Measurements from ENCODE around the gene HPCAL4. TPM values are rescaled to one million over a fixed set of nuclear protein-coding genes. Genes with fewer than 3 reads are reported as not detected.

The HPCAL4 gene
- total RNA-seq, 4 donors from 2014 or later: 0.11 to 0.83 (median 0.29) TPM

- H3K9me3 ChIP-seq: no peaks in the 10 kb centered on the region
- intact Hi-C loops (cut with DNase I): no loop called here
- TF ChIP-seq CTCF (IDR thresholded peaks at IDR 0.05): no peak
- TF ChIP-seq POLR2A (IDR thresholded peaks at IDR 0.05): no peak
- H3K27ac ChIP-seq: no peak overlapping the region
- DNase-seq: no peak
- no peaks in the 10 kb centered on the region for H3K27me3 ChIP-seq
- H3K36me3 ChIP-seq: no peaks in the 10 kb centered on the region
- peaks cover 25 to 30% of the 10 kb centered on the region in 2 donors for H3K4me1 ChIP-seq
- 84 to 93% methylated on average over 3 of the region's 3 CpGs for WGBS, 2 donors
- H3K4me3 ChIP-seq (replicated peaks in 1 of 3): no peak overlapping the region
Measured at GRCh38 chr1:39673215-39673614, 18.0 kb downstream of the HPCAL4 start.

- intact Hi-C loops (cut with DNase I): no loop called here
- Histone ChIP-seq H3K4me3 (replicated peaks in 1 of 3) (no peak overlapping the region), H3K4me1 (peaks cover 25 to 27% of the 10 kb centered on the region in 2 donors), H3K9me3 (no peaks in the 10 kb centered on the region), H3K27ac (no peak overlapping the region), H3K36me3 (no peaks in the 10 kb centered on the region), H3K27me3 (no peaks in the 10 kb centered on the region)
- peak in 1 of 2 donors; percentile 15 for DNase-seq
- TF ChIP-seq POLR2A (IDR thresholded peaks at IDR 0.05) (no peak), CTCF (IDR thresholded peaks at IDR 0.05) (peak in 1 of 6 experiments; percentile 31)
- WGBS, 2 donors: 21 to 26% methylated on average over 6 to 7 of the region's 12 CpGs
Measured at GRCh38 chr1:39672551-39672947, 18.7 kb downstream of the HPCAL4 start.

- no peaks in the 10 kb centered on the region for H3K36me3 ChIP-seq
- peak within 1 kb of the TSS; percentile 9 to 23 (median 16) for H3K4me3 ChIP-seq (replicated peaks in 1 of 3)
- TF ChIP-seq CTCF (IDR thresholded peaks at IDR 0.05) (no peak), POLR2A (IDR thresholded peaks at IDR 0.05) (no peak)
- H3K4me1 ChIP-seq: peaks cover 20 to 22% of the 10 kb centered on the region in 2 donors
- DNase-seq: peak; percentile 22 to 31
- no peaks in the 10 kb centered on the region for H3K27me3 ChIP-seq
- WGBS, 2 donors: 1 to 10% methylated on average over 12 to 43 of the region's 55 CpGs
- no peak within 1 kb of the TSS for H3K27ac ChIP-seq
- intact Hi-C loops (cut with DNase I): no loop called here
- H3K9me3 ChIP-seq: no peaks in the 10 kb centered on the region
Measured at GRCh38 chr1:39671793-39672550, 19.3 kb downstream of the HPCAL4 start, which contains the start of gene NT5C1A. Gene NT5C1A, minus strand, starts transcription at chr1:39672107. Its CDS starts 69 bp downstream, at chr1:39672038.

GRCh38 chr1:39671433-39671792 is 19.8 kb downstream of the HPCAL4 start:
- peak overlapping the region in 2 of 3 donors; percentile 9 to 16 for H3K4me3 ChIP-seq (replicated peaks in 1 of 3)
- peak; percentile 27 to 34 for DNase-seq
- no peak overlapping the region for H3K27ac ChIP-seq
- H3K36me3 ChIP-seq: no peaks in the 10 kb centered on the region
- H3K27me3 ChIP-seq: no peaks in the 10 kb centered on the region
- TF ChIP-seq CTCF (IDR thresholded peaks at IDR 0.05): no peak
- TF ChIP-seq POLR2A (IDR thresholded peaks at IDR 0.05): no peak
- 0% methylated on average over 7 of the region's 26 CpGs; no CpG with 5 or more reads in 1 of the 2 donors for WGBS, 2 donors
- intact Hi-C loops (cut with DNase I): no loop called here
- H3K9me3 ChIP-seq: no peaks in the 10 kb centered on the region
- H3K4me1 ChIP-seq: peaks cover 14 to 16% of the 10 kb centered on the region in 2 donors

- TF ChIP-seq POLR2A (IDR thresholded peaks at IDR 0.05): no peak
- no peak for TF ChIP-seq CTCF (IDR thresholded peaks at IDR 0.05)
- 67 to 76% methylated on average over 1 of the region's 1 CpG for WGBS, 2 donors
- Histone ChIP-seq H3K4me1 (peaks cover 13 to 15% of the 10 kb centered on the region in 2 donors), H3K27me3 (no peaks in the 10 kb centered on the region), H3K9me3 (no peaks in the 10 kb centered on the region), H3K27ac (no peak overlapping the region), H3K36me3 (no peaks in the 10 kb centered on the region), H3K4me3 (replicated peaks in 1 of 3) (no peak overlapping the region)
- DNase-seq: no peak
- intact Hi-C loops (cut with DNase I): no loop called here
Measured at GRCh38 chr1:39670689-39671088, 20.5 kb downstream of the HPCAL4 start.

All from thyroid gland (tissue), 4 donors.